Heart left ventricle (tissue), 16 donors: ENCODE data around the gene ADGRF3. TPM values are rescaled to one million over a fixed set of nuclear protein-coding genes. Genes with fewer than 3 reads are reported as not detected.

Experiments used
- ATAC-seq, 4 donors: fragments of 200-7000 bp; cut with Tn5 transposase; one replicate each; pipeline ENCODE4 v1.9.1; 2020 to 2022; ENCODE audit warnings: moderate library complexity in 4 of 4, mild to moderate bottlenecking in 3 of 4, moderate number of reproducible peaks in 1 of 4
- DNase-seq, 5 donors: peaks; one replicate each; pipeline ENCODE4 v3.0.0-alpha.2; 2020
- H3K27ac ChIP-seq, 12 donors: fragments of 200-600 bp; sonication (generic) in 4 of 12; one replicate each; pipeline versions ENCODE4 v1.5.0 to v1.8.0; 2016 to 2022; ENCODE audit warnings: mild to moderate bottlenecking in 2 of 12
- H3K27me3 ChIP-seq, 9 donors: fragments of 200-600 bp; sonication (generic) in 2 of 9; one replicate each; pipeline versions ENCODE4 v1.5.1 to v1.8.0; 2016 to 2022; ENCODE audit warnings: mild to moderate bottlenecking in 3 of 9
- H3K36me3 ChIP-seq, 9 donors: fragments of 200-600 bp; sonication (generic) in 2 of 9; one replicate each; pipeline versions ENCODE4 v1.5.0 to v1.8.0; 2018 to 2022; ENCODE audit warnings: mild to moderate bottlenecking in 2 of 9
- H3K4me1 ChIP-seq, 12 donors: fragments of 200-600 bp; sonication (generic) in 4 of 12; one replicate each; pipeline versions ENCODE4 v1.5.0 to v1.8.0; 2016 to 2022; ENCODE audit warnings: mild to moderate bottlenecking in 3 of 12
- H3K4me3 ChIP-seq, 12 donors: fragments of 200-600 bp; sonication (generic) in 4 of 12; one replicate each; pipeline versions ENCODE4 v1.5.0 to v1.8.0; 2017 to 2022; ENCODE audit warnings: mild to moderate bottlenecking in 9 of 12, moderate library complexity in 4 of 12
- H3K9me3 ChIP-seq, 12 donors: fragments of 200-600 bp; sonication (generic) in 4 of 12; one replicate each; pipeline versions ENCODE4 v1.5.0 to v1.8.0; 2016 to 2022; ENCODE audit warnings: mild to moderate bottlenecking in 1 of 12
- POLR2A ChIP-seq, 2 donors: fragments of 450-650 bp; IDR thresholded peaks; one replicate each; pipeline ENCODE4 v1.6.1; 2017; ENCODE audit warnings: antibody characterized with exemption in 2 of 2, mild to moderate bottlenecking in 2 of 2, moderate library complexity in 2 of 2
- WGBS, 4 donors: extraction: QIAGEN DNeasy Blood & Tissue Kit in 2 of 4; methylation state at CpG; one replicate each; pipeline versions ENCODE4 v1.1.5 to v1.1.7; 2013 to 2018; 5-methylcytosine and 5-hydroxymethylcytosine counted together
- intact Hi-C, 10 donors: fragments of 100-400 bp; cut with DNase I; formaldehyde crosslinking; loops; one replicate each; pipeline versions ENCODE4 v1.11.1 to v1.14.2; 2022
- polyA plus RNA-seq, 2 donors: library from polyadenylated mRNA; stranded (reverse); fragments of 200-250 nt; gene quantifications; one replicate each; pipeline ENCODE4 v1.2.3, GENCODE V29; 2013
- total RNA-seq, 9 donors: library from RNA; depleted of rRNA in 2 of 9; stranded (reverse); fragments of >200 nt in 2 of 9; fragmentation: NEBNext Ultra II Directional in 3 of 9; extraction: Animal tissue kit (Norgen Biotek cat#: 25700) in 3 of 9; gene quantifications; one replicate each; pipeline versions ENCODE4 v1.1.0 to v1.2.4, GENCODE V29; 2016 to 2023
- TF ChIP-seq, protein P1 (sequence below), 12 donors: fragments of 200-600 bp; sonication (generic) in 4 of 12; IDR thresholded peaks; one replicate each; pipeline versions ENCODE4 v1.5.0 to v1.8.0; 2018 to 2022; ENCODE audit warnings: antibody characterized with exemption in 12 of 12, mild to moderate bottlenecking in 5 of 12
- donor health status: ischemic (EF 13 %, LVEDD 7.1; RV severe dilation, severe dysfunction).
- donor health status: healthy with polysubstance abuse.
- donor health status: DM: no; HTN: yes; CAD: no.
- donor health status: DM: no; HTN: no; CAD: no.
- donor health status: ischemic (EF 25% LVEDD 6.9; RV normal size, moderate dysfunction).
- donor health status: ischemic (EF 25% LVEDD 5.7; RV mildly dilated, moderate dysfunction).
- donor health status: healthy.
- donor health status: DM: yes; HTN: yes; CAD: no.
- donor health status: ischemic (EF 35%, LVEDD 5.7; RV mildly dilated, moderate dysfunction).
- donor health status: nonischemic (EF 11% LVEDD 7.7; RV severe dilation, severe dysfunction).
- donor health status: DM: yes; HTN: yes; CAD: no.
- donor health status: PGD.
- donor health status: ischemic (EF 29% LVEDD 5.4; RV normal size, mild dysfunction).
- donor health status: nonischemic (EF 23%, LVEDD 6.1; RV moderate dilation, normal function).

The ADGRF3 gene
- total and polyA plus RNA-seq, 11 donors, result 0.08 to 0.69 (median 0.13) TPM; not detected in 8

DNA sequence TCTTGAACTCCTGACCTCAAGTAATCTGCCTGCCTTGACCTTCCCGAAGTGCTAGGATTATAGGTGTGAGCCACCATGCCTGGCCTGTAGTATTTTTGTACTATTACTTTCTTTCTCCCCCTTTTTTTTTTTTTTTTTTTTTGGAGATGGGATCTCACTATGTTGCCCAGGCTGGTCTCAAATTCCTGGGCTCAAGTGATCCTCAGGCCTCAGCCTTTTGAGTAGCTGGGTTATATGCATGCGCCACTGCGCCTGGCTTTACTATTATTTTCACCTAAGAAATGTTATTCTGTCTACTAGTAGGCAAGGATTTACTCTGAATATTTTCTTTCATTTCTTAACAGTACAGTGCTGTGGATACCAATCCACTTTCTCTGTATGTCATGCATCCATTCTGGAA is 17.4 kb upstream of the ADGRF3 start:
- H3K36me3 ChIP-seq, result peaks cover 0 to 43% (median 24%) of the 10 kb centered on the region in 9 donors
- no peaks in the 10 kb centered on the region for H3K27me3 ChIP-seq
- DNase-seq (no peak), ATAC-seq (no peak)
- H3K27ac ChIP-seq, result no peak overlapping the region
- no peak for TF ChIP-seq POLR2A (IDR thresholded peaks at IDR 0.05)
- TF ChIP-seq, protein P1, sequence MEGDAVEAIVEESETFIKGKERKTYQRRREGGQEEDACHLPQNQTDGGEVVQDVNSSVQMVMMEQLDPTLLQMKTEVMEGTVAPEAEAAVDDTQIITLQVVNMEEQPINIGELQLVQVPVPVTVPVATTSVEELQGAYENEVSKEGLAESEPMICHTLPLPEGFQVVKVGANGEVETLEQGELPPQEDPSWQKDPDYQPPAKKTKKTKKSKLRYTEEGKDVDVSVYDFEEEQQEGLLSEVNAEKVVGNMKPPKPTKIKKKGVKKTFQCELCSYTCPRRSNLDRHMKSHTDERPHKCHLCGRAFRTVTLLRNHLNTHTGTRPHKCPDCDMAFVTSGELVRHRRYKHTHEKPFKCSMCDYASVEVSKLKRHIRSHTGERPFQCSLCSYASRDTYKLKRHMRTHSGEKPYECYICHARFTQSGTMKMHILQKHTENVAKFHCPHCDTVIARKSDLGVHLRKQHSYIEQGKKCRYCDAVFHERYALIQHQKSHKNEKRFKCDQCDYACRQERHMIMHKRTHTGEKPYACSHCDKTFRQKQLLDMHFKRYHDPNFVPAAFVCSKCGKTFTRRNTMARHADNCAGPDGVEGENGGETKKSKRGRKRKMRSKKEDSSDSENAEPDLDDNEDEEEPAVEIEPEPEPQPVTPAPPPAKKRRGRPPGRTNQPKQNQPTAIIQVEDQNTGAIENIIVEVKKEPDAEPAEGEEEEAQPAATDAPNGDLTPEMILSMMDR (IDR thresholded peaks at IDR 0.05), result no peak
- H3K4me1 ChIP-seq, result peaks cover 0 to under 1% (median 0%) of the 10 kb centered on the region in 12 donors
- H3K4me3 ChIP-seq, result no peak overlapping the region
- intact Hi-C loops, result no loop called here
- H3K9me3 ChIP-seq, result no peaks in the 10 kb centered on the region
- 86 to 99% (median 97%) methylated on average over 3 of the region's 3 CpGs for WGBS, 4 donors

DNA sequence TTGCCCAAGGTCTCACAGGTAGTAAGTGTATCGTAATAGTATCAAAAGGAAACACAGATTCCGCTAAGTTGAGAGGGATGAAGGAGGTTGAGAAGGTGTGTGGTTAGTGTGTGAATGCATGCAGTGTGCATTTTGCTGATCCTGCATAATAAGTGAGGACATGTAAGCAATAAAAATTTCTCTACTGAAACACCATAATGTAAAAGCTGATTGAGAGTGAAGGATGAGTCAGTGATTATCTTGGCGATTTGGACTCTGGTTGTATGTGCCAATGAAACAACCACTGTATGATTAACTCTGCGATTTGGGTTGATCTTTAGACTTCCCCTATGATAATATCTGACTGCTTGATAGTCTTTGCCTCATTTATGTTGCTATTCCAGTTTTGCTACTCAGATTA is 16.7 kb upstream of the ADGRF3 start:
- H3K4me3 ChIP-seq, result no peak overlapping the region
- intact Hi-C loops, result no loop called here
- ATAC-seq (no peak), DNase-seq (no peak)
- WGBS, 4 donors, result 92 to 94% (median 93%) methylated on average over 4 of the region's 4 CpGs
- no peaks in the 10 kb centered on the region for H3K9me3 ChIP-seq
- H3K27me3 ChIP-seq, result no peaks in the 10 kb centered on the region
- no peaks in the 10 kb centered on the region for H3K4me1 ChIP-seq
- peaks cover 0 to 38% (median 20%) of the 10 kb centered on the region in 9 donors for H3K36me3 ChIP-seq
- no peak overlapping the region for H3K27ac ChIP-seq
- TF ChIP-seq POLR2A (IDR thresholded peaks at IDR 0.05), result no peak
- TF ChIP-seq, protein P1 (IDR thresholded peaks at IDR 0.05), result no peak

DNA sequence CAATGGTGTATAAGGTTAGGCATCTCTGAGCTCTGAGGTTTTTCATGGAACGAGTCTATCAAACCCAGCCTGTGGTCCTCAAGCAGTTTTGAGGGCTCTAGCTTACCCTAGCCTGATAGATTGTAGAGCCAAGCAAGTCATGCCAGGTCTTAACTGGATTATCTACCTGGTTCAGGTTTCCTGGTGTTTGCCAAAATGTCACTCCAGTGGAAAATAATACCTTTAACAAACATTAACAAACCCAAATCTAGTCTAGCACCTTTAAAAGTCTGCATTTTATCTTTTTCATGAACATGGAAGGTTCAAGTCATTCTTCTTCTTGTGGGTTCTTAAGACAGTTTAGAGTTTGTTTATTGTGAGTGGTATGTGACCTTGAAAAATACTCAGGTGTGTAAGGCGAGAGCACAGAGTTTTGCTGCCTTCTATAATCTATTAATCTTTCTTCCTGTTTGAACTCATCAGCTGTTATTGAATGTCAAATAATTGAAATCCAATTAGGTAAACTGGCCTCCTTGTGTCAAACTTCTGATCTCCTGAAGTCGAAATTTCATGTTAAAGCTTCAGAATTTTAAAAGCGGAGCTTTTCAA is 13.4 kb upstream of the ADGRF3 start:
- intact Hi-C loops, result no loop called here
- no peak overlapping the region for H3K4me3 ChIP-seq
- no peaks in the 10 kb centered on the region for H3K9me3 ChIP-seq
- 96 to 97% (median 96%) methylated on average over 4 of the region's 4 CpGs for WGBS, 4 donors
- H3K4me1 ChIP-seq, result peaks cover 0 to 8% (median 0%) of the 10 kb centered on the region in 12 donors
- H3K27ac ChIP-seq, result no peak overlapping the region
- no peak for DNase-seq
- no peaks in the 10 kb centered on the region for H3K27me3 ChIP-seq
- ATAC-seq, result no peak
- TF ChIP-seq POLR2A (IDR thresholded peaks at IDR 0.05), result no peak
- TF ChIP-seq, protein P1 (IDR thresholded peaks at IDR 0.05), result no peak
- peaks cover 0 to 7% (median 0%) of the 10 kb centered on the region in 9 donors for H3K36me3 ChIP-seq

DNA sequence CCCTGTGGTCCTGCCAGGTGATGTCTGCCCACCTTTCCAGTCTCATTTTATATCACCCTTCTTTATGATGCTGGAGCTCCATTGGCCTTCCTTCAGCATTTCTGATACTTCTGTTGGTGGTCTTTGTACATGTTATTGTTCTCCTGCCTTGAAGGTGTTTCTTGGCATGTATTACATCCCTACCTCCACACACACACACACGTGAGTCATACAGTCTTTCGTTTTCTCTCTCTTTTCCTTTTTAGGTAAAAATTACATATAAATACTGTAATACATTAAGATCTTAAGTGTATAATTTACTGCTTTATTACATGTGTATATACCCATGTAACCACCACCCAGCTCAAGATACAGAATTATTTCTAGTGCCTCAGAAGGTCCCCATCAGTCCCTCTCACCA is 10.2 kb upstream of the ADGRF3 start:
- intact Hi-C loops, result no loop called here
- peaks cover 0 to 8% (median 0%) of the 10 kb centered on the region in 12 donors for H3K4me1 ChIP-seq
- H3K27me3 ChIP-seq, result no peaks in the 10 kb centered on the region
- DNase-seq (no peak), ATAC-seq (no peak)
- 88 to 95% (median 89%) methylated on average over 2 of the region's 2 CpGs for WGBS, 4 donors
- H3K36me3 ChIP-seq, result no peaks in the 10 kb centered on the region
- no peak for TF ChIP-seq POLR2A (IDR thresholded peaks at IDR 0.05)
- TF ChIP-seq, protein P1 (IDR thresholded peaks at IDR 0.05), result no peak
- H3K4me3 ChIP-seq, result no peak overlapping the region
- no peak overlapping the region for H3K27ac ChIP-seq
- H3K9me3 ChIP-seq, result no peaks in the 10 kb centered on the region
